ENCODE results near the gene AFTPH.

- TF ChIP-seq USF2 (CRISPR knock-in tag; IDR thresholded peaks at IDR 0.05) (no peak), CTCF (IDR thresholded peaks at IDR 0.05) (no peak)
Observed at GRCh38 chr2:64632835-64633819, 109.0 kb downstream of the AFTPH start.
